Hepatocyte (in vitro differentiated cells): ENCODE results near the gene JDP2. TPM values are rescaled to one million over a fixed set of nuclear protein-coding genes. Genes with fewer than 3 reads are reported as not detected.

Source experiments
- DNase-seq: peaks from one replicate; pipeline ENCODE4 v3.0.0-alpha.2; 2016; ENCODE audit warnings: low spot score
- H2AFZ ChIP-seq: fragments of 200-600 bp; sonication (generic); 2 replicates; pipeline ENCODE4 v1.6.0; 2016; ENCODE audit warnings: antibody characterized with exemption, mild to moderate bottlenecking
- H3K27ac ChIP-seq: fragments of 200-600 bp; sonication (generic); 2 replicates; pipeline ENCODE4 v1.5.1; 2016; ENCODE audit warnings: mild to moderate bottlenecking
- H3K27me3 ChIP-seq: fragments of 200-600 bp; sonication (generic); 2 replicates; pipeline ENCODE4 v1.6.1; 2016
- H3K36me3 ChIP-seq: fragments of 200-600 bp; sonication (generic); replicated peaks from 2 replicates; pipeline ENCODE4 v1.5.1; 2016; ENCODE audit warnings: low read depth; ENCODE audit not compliant: insufficient read depth
- H3K4me1 ChIP-seq: fragments of 200-600 bp; sonication (generic); 2 replicates; pipeline ENCODE4 v1.5.1; 2016; ENCODE audit warnings: mild to moderate bottlenecking, moderate library complexity; ENCODE audit not compliant: insufficient read depth
- H3K4me2 ChIP-seq: fragments of 200-600 bp; sonication (generic); 2 replicates; pipeline ENCODE4 v1.6.0; 2016
- H3K4me3 ChIP-seq: fragments of 200-600 bp; sonication (generic); 2 replicates; pipeline ENCODE4 v1.5.1; 2016; ENCODE audit warnings: mild to moderate bottlenecking
- H3K79me2 ChIP-seq: fragments of 200-600 bp; sonication (generic); 2 replicates; pipeline ENCODE4 v1.6.0; 2017; ENCODE audit warnings: mild to moderate bottlenecking
- H3K9me2 ChIP-seq: fragments of 200-600 bp; sonication (generic); replicated peaks from 2 replicates; pipeline ENCODE4 v1.6.0; 2017; ENCODE audit warnings: mild to moderate bottlenecking; ENCODE audit not compliant: insufficient read depth
- H3K9me3 ChIP-seq: fragments of 200-600 bp; sonication (generic); 2 replicates; pipeline ENCODE4 v1.5.1; 2016; ENCODE audit warnings: low read depth, mild to moderate bottlenecking
- H4K20me1 ChIP-seq: fragments of 200-600 bp; sonication (generic); 2 replicates; pipeline ENCODE4 v1.6.0; 2016; ENCODE audit warnings: mild to moderate bottlenecking; ENCODE audit not compliant: insufficient read depth, poor library complexity, severe bottlenecking
- CTCF ChIP-seq: fragments of 200-600 bp; sonication (generic); IDR thresholded peaks from 2 replicates; pipeline ENCODE4 v1.5.1; 2016; ENCODE audit warnings: antibody characterized with exemption, mild to moderate bottlenecking; ENCODE audit not compliant: poor library complexity
- EZH2 ChIP-seq: fragments of 200-600 bp; sonication (generic); IDR thresholded peaks from 2 replicates; pipeline ENCODE4 v1.6.1; 2016; ENCODE audit warnings: antibody characterized with exemption, mild to moderate bottlenecking, borderline replicate concordance
- EZH2phosphoT487 ChIP-seq: fragments of 200-600 bp; sonication (generic); IDR thresholded peaks from one replicate; pipeline ENCODE4 v1.6.1; 2018; ENCODE audit warnings: antibody characterized with exemption, mild to moderate bottlenecking, low read depth, moderate library complexity; ENCODE audit not compliant: unreplicated experiment, severe bottlenecking
- WGBS: methylation state at CpG from one replicate; pipeline ENCODE4 v1.1.6; 2016; ENCODE audit warnings: low lambda C conversion rate; ENCODE audit errors: missing lambda C conversion rate; 5-methylcytosine and 5-hydroxymethylcytosine counted together
- polyA plus RNA-seq: library from polyadenylated mRNA; unstranded; fragments of >200 nt; fragmentation: Nextera tagmentation; extraction: Ambion mirVana; gene quantifications from 2 replicates; pipeline ENCODE4 v1.2.1, GENCODE V29; 2016
- total RNA-seq: library from RNA; depleted of rRNA; stranded (reverse); fragments of >200 nt; gene quantifications from 2 replicates; pipeline ENCODE4 v1.2.3, GENCODE V29; 2014

JDP2 gene
- total and polyA plus RNA-seq, 2 experiments from 2014 or later, result 68.9 to 85.4 TPM

GRCh38 chr14:75520852-75521251 lies 93.0 kb downstream of the JDP2 start:
- H3K27me3 ChIP-seq, result no peaks in the 10 kb centered on the region
- H3K36me3 ChIP-seq, result no peaks in the 10 kb centered on the region
- no peak for TF ChIP-seq EZH2
- TF ChIP-seq CTCF, result no peak
- TF ChIP-seq EZH2phosphoT487, result no peak
- H3K27ac ChIP-seq, result peak overlapping the region; percentile 74
- DNase-seq, result no peak
- H3K9me2 ChIP-seq, result no peaks in the 10 kb centered on the region
- no peak overlapping the region for H3K4me2 ChIP-seq
- no peaks in the 10 kb centered on the region for H3K79me2 ChIP-seq
- no peak overlapping the region for H2AFZ ChIP-seq
- no peaks in the 10 kb centered on the region for H3K9me3 ChIP-seq
- 88% methylated on average over 3 of the region's 3 CpGs for WGBS
- H3K4me3 ChIP-seq, result no peak overlapping the region
- peaks cover 12% of the 10 kb centered on the region for H3K4me1 ChIP-seq
- no peaks in the 10 kb centered on the region for H4K20me1 ChIP-seq

DNA sequence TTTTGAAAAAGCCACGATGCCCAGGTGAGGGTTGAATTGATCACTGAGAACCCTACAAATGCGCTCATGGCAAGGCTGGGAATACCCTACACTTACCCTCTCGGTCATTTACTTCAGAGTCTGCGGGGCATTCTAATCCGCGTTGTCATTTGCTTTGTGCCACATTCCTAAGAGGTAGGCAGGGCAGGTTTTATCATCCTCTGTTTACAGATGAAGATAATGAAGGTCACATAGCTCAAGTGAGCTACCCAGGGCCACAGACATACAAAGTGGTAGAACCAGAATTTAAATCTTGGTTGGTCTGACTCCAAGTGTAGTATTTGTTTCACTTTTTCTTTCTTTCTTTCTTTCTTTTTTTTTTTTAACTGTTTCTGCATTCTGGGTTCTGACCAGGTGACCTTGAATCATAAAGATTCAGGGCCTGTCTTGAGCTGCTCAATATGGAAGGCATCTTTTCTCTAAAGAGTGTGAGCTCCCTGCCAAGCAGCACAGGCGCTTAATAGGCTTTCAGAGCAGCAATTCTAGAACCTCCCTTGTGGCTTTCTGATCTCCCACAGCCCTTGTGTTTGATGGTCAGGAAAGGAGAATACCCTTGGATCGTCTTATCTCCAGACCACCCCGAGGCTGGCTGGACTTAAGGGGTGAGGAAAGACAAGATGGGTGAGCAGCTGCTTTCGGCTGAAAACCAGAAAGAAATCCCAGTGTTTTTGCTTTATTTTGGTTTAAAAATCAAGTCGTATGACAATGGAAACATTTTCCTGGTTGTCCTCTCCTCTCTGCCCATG lies 93.8 kb downstream of the JDP2 start:
- DNase-seq, result peak; percentile 42
- peak overlapping the region; percentile 55 for H3K4me2 ChIP-seq
- no peaks in the 10 kb centered on the region for H3K79me2 ChIP-seq
- H3K27ac ChIP-seq, result peak overlapping the region; percentile 82
- no peaks in the 10 kb centered on the region for H3K27me3 ChIP-seq
- 47% methylated on average over 11 of the region's 11 CpGs for WGBS
- H3K4me3 ChIP-seq, result no peak overlapping the region
- H3K4me1 ChIP-seq, result peaks cover 12% of the 10 kb centered on the region
- no peaks in the 10 kb centered on the region for H3K9me3 ChIP-seq
- no peaks in the 10 kb centered on the region for H3K9me2 ChIP-seq
- H2AFZ ChIP-seq, result peak overlapping the region; percentile 26
- no peak for TF ChIP-seq EZH2phosphoT487
- H4K20me1 ChIP-seq, result no peaks in the 10 kb centered on the region
- H3K36me3 ChIP-seq, result no peaks in the 10 kb centered on the region

DNA sequence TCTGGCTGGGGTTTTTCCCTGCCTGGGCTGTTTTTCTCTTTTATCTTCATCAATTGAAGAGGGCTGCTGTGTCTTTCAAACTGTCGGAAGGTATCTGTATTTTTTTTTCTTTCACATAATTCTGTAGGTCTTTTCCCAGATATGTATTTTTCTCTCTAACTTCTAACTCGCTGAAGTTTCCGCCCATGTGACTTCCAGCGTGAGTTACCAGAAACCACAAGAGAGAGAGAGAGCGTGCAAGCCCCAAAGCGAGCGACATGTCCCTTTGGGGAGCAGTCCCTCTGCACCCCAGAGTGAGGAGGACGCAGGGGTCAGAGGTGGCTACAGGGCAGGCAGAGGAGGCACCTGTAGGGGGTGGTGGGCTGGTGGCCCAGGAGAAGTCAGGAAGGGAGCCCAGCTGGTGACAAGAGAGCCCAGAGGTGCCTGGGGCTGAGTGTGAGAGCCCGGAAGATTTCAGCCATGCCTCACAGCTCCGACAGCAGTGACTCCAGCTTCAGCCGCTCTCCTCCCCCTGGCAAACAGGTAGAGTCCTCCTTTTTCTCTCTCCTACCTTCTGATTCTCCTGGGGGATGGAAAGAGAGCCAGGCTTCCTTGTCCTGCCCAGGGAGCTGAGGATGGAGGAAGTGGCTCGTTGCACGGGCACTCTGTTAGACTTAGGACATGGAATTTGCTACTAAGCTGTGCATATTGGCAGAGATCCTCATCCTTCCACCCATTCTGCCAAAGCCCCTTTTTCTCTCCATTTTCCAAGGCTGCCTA lies 94.6 kb downstream of the JDP2 start, which contains the start of gene BATF:
Gene BATF (plus strand): TSS at position 246 of the 759 bp plus-strand sequence. CDS start 214 bp downstream, at position 460.
- no peaks in the 10 kb centered on the region for H3K36me3 ChIP-seq
- TF ChIP-seq CTCF, result no peak
- TF ChIP-seq EZH2phosphoT487, result no peak
- no peak for TF ChIP-seq EZH2
- H2AFZ ChIP-seq, result peak within 1 kb of the TSS; percentile 26
- H3K27me3 ChIP-seq, result no peaks in the 10 kb centered on the region
- no peak for DNase-seq
- no peaks in the 10 kb centered on the region for H3K9me2 ChIP-seq
- WGBS, result 80% methylated on average over 13 of the region's 13 CpGs
- H3K27ac ChIP-seq, result peak within 1 kb of the TSS; percentile 82
- H3K4me2 ChIP-seq, result peak within 1 kb of the TSS; percentile 55
- H3K79me2 ChIP-seq, result no peaks in the 10 kb centered on the region
- peaks cover 12% of the 10 kb centered on the region for H3K4me1 ChIP-seq
- no peaks in the 10 kb centered on the region for H3K9me3 ChIP-seq
- H4K20me1 ChIP-seq, result no peaks in the 10 kb centered on the region
- no peak within 1 kb of the TSS for H3K4me3 ChIP-seq

DNA sequence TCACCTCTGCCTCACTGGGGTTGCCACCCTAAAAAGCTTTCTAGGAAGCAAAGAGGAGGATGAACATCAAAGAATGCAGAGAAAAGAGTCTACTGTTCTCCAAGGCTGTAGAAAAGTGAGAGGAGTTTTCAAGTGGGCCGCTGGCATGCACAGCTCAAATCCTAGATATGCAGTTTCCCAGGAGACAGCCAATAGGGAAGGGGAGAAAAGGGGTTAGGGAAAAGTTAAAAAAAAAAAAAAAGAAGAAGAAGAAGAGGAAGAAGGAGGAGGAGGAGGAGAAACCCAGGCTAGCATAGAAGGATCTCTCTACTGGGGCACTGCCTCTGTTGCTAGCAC lies 95.1 kb downstream of the JDP2 start:
- peaks cover 12% of the 10 kb centered on the region for H3K4me1 ChIP-seq
- no peaks in the 10 kb centered on the region for H3K9me3 ChIP-seq
- no peaks in the 10 kb centered on the region for H3K27me3 ChIP-seq
- no peaks in the 10 kb centered on the region for H3K79me2 ChIP-seq
- H3K9me2 ChIP-seq, result no peaks in the 10 kb centered on the region
- no peaks in the 10 kb centered on the region for H4K20me1 ChIP-seq
- no peak overlapping the region for H3K4me3 ChIP-seq
- no peak overlapping the region for H2AFZ ChIP-seq
- no peak for DNase-seq
- peak overlapping the region; percentile 55 for H3K4me2 ChIP-seq
- WGBS, result 67% methylated on average over 1 of the region's 1 CpG
- peak overlapping the region; percentile 82 for H3K27ac ChIP-seq
- H3K36me3 ChIP-seq, result no peaks in the 10 kb centered on the region
- TF ChIP-seq EZH2phosphoT487, result no peak
- TF ChIP-seq EZH2, result no peak
- no peak for TF ChIP-seq CTCF
